HepG2 (cell line): ENCODE results near the gene INPP5K. TPM values are rescaled to one million over a fixed set of nuclear protein-coding genes. Genes with fewer than 3 reads are reported as not detected.

ENCODE experiments used
- CBX5 ChIP-seq: sonication (generic); formaldehyde crosslinking; IDR thresholded peaks from 2 replicates; pipeline ENCODE4 v1.4.0; 2020; ENCODE audit warnings: missing genetic modification reagents, borderline replicate concordance
- CEBPB ChIP-seq: IDR thresholded peaks from 2 replicates; pipeline ENCODE4 v1.6.1; 2011; ENCODE audit warnings: low read depth, low read length, improper control_type of control experiment, borderline replicate concordance
- ETV5 ChIP-seq: IDR thresholded peaks from 2 replicates; pipeline ENCODE4 v1.6.1; 2018; ENCODE audit warnings: missing biosample characterization, missing genetic modification reagents, inconsistent platforms, borderline replicate concordance
- GABPB1 ChIP-seq: IDR thresholded peaks from 2 replicates; pipeline ENCODE4 v1.6.1; 2016; ENCODE audit warnings: mild to moderate bottlenecking, missing genetic modification reagents, moderate library complexity, missing compliant biosample characterization
- GTF3A ChIP-seq: sonication (generic); formaldehyde crosslinking; conservative IDR thresholded peaks from 2 replicates; pipeline ENCODE4 v1.4.0; 2020; ENCODE audit warnings: mild to moderate bottlenecking, missing genetic modification reagents
- MATR3 ChIP-seq: sonication (generic); formaldehyde crosslinking; IDR thresholded peaks from 2 replicates; pipeline ENCODE4 v1.4.0; 2020; ENCODE audit warnings: missing genetic modification reagents
- NFE2 ChIP-seq: sonication (generic); formaldehyde crosslinking; IDR thresholded peaks from 2 replicates; pipeline ENCODE4 v1.4.0; 2020; ENCODE audit warnings: missing genetic modification reagents
- RFX5 ChIP-seq: IDR thresholded peaks from 2 replicates; pipeline ENCODE4 v1.6.1; 2011; ENCODE audit warnings: low read depth, low read length, improper control_type of control experiment
- SAFB2 ChIP-seq: sonication (generic); formaldehyde crosslinking; IDR thresholded peaks from 2 replicates; pipeline ENCODE4 v1.5.1; 2020; ENCODE audit warnings: missing genetic modification reagents, low read depth, mild to moderate bottlenecking, borderline replicate concordance
- TBX2 ChIP-seq: sonication (generic); formaldehyde crosslinking; IDR thresholded peaks from 2 replicates; pipeline ENCODE4 v1.5.0; 2020; ENCODE audit warnings: missing genetic modification reagents, mild to moderate bottlenecking, borderline replicate concordance
- THYN1 ChIP-seq: sonication (generic); formaldehyde crosslinking; IDR thresholded peaks from 2 replicates; pipeline ENCODE4 v1.8.1; 2023; ENCODE audit warnings: low read depth, mild to moderate bottlenecking, moderate library complexity, missing genetic modification reagents, borderline replicate concordance
- TP53 ChIP-seq: sonication (generic); formaldehyde crosslinking; conservative IDR thresholded peaks from 2 replicates; pipeline ENCODE4 v1.4.0; 2020; ENCODE audit warnings: missing genetic modification reagents
- XBP1 ChIP-seq: sonication (generic); formaldehyde crosslinking; IDR thresholded peaks from 2 replicates; pipeline ENCODE4 v1.5.0; 2020; ENCODE audit warnings: missing genetic modification reagents
- XRCC5 ChIP-seq: fragments of 200-400 bp; formaldehyde crosslinking; optimal IDR thresholded peaks from 2 replicates; pipeline ENCODE3; 2017; ENCODE audit warnings: mild to moderate bottlenecking, low read length
- ZFP82 ChIP-seq: sonication (generic); formaldehyde crosslinking; IDR thresholded peaks from 2 replicates; pipeline ENCODE4 v1.5.1; 2020; ENCODE audit warnings: mild to moderate bottlenecking, missing genetic modification reagents, borderline replicate concordance
- ZNF207 ChIP-seq: fragments of 450-650 bp; IDR thresholded peaks from 2 replicates; pipeline ENCODE4 v1.6.1; 2016; ENCODE audit warnings: antibody characterized with exemption, borderline replicate concordance
- ZNF367 ChIP-seq: sonication (generic); formaldehyde crosslinking; IDR thresholded peaks from 2 replicates; pipeline ENCODE4 v1.4.0; 2020; ENCODE audit warnings: missing genetic modification reagents, borderline replicate concordance
- polyA plus RNA-seq, 8 experiments: library from polyadenylated mRNA; depleted of rRNA in 3 of 8; stranded (reverse) in 7 of 8; unstranded in 1 of 8; fragments of >200 nt; fragmentation: Illumina TruSeq in 4 of 8; extraction: Trizol in 4 of 8; gene quantifications; 2 replicates each; pipeline versions ENCODE4 v1.2.1 to v1.2.3, GENCODE V29; 2011 to 2016; ENCODE audit warnings: low read depth in 4 of 8, missing spikeins in 1 of 8, mixed read lengths in 1 of 8; ENCODE audit not compliant: insufficient read depth in 1 of 8
- total RNA-seq, 5 experiments: library from RNA; depleted of rRNA; stranded (reverse); fragments of >200 nt; fragmentation: Illumina TruSeq; extraction: Trizol; gene quantifications; 2 replicates each; pipeline ENCODE4 v1.2.3, GENCODE V29; 2016; ENCODE audit warnings: low read depth in 1 of 5
- TF ChIP-seq, protein P1 (sequence below): sonication (generic); formaldehyde crosslinking; IDR thresholded peaks from 2 replicates; pipeline ENCODE4 v1.9.0; 2022; ENCODE audit warnings: low read depth, missing genetic modification reagents
- TF ChIP-seq, protein P2 (sequence below): IDR thresholded peaks from 2 replicates; pipeline ENCODE4 v1.6.1; 2018; ENCODE audit warnings: missing genetic modification reagents, mild to moderate bottlenecking, missing compliant biosample characterization
- TF ChIP-seq, protein P3 (sequence below): sonication (generic); formaldehyde crosslinking; IDR thresholded peaks from 2 replicates; pipeline ENCODE4 v1.4.0; 2020; ENCODE audit warnings: mild to moderate bottlenecking, missing genetic modification reagents
- TF ChIP-seq, protein P4 (sequence below): sonication (generic); formaldehyde crosslinking; IDR thresholded peaks from 2 replicates; pipeline ENCODE4 v1.4.0; 2020; ENCODE audit warnings: mild to moderate bottlenecking, missing genetic modification reagents
- TF ChIP-seq, protein P5 (sequence below): sonication (generic); formaldehyde crosslinking; IDR thresholded peaks from 2 replicates; pipeline ENCODE4 v1.8.0; 2022; ENCODE audit warnings: missing genetic modification reagents, low read depth, mild to moderate bottlenecking, borderline replicate concordance

INPP5K gene
- total and polyA plus RNA-seq, 2 of the 13 experiments (the other 11 are each of a cell fraction or from before 2014, with no cell fraction given) = 4.8 to 9.6 TPM

DNA sequence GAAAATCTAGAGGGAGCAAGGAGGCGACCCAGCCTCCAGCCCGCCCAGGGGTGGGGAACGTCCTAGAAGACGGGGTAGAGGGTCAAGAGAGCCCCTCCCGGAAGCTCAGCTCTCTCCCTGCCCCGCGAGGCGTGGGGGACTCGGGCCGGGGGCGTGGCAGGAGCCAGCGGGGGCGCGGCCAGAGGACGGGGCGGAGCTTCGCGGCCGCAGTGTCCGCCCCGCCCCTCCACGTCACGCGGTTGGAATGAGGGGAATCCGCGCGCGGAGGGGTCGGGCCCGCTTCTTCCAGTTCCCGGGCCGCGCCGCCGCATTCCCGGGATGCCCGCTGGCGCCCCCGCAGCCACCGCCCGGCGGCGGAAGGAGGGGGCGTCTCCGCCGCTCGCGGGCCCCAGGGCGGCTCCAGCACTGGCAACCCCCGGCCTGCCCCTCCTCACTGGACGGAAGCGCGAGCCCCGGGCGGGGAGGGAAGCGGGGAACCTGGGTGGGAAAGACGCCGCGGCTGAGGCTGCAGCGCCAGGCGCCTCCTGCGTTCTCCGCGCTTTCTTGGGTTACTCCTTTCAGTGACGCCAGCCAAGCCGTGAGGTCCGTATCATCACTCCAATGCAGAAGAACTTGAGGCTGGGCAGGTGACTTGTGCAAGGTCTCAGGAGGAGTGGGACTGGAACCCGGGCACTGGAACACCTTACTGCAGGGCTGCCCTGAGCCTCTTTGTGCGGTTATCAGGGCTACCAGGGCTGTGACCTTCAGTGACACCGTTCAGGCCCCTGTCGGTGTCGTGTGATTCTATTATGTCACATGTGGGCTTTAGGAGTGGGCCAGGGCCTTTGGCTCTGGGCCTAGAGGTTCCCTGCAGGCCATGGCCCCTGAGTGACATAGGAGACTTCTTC, 28.2 kb downstream of the INPP5K start (continued):
- TF ChIP-seq, protein P1, sequence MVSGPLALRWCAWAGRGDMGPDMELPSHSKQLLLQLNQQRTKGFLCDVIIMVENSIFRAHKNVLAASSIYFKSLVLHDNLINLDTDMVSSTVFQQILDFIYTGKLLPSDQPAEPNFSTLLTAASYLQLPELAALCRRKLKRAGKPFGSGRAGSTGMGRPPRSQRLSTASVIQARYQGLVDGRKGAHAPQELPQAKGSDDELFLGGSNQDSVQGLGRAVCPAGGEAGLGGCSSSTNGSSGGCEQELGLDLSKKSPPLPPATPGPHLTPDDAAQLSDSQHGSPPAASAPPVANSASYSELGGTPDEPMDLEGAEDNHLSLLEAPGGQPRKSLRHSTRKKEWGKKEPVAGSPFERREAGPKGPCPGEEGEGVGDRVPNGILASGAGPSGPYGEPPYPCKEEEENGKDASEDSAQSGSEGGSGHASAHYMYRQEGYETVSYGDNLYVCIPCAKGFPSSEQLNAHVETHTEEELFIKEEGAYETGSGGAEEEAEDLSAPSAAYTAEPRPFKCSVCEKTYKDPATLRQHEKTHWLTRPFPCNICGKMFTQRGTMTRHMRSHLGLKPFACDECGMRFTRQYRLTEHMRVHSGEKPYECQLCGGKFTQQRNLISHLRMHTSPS (CRISPR knock-in tag) = no peak; the same call in 1 of the 2 replicates
- TF ChIP-seq ZNF367 (no peak), THYN1 (CRISPR knock-in tag) (no peak), GABPB1 (CRISPR knock-in tag) (peak; percentile 71; the same call in 1 of the 2 replicates), TBX2 (CRISPR knock-in tag) (peak; percentile 73), CEBPB (no peak), XRCC5 (no peak), ZFP82 (CRISPR knock-in tag) (peak; percentile 8; the same call in 1 of the 2 replicates), TP53 (CRISPR knock-in tag) (no peak), SAFB2 (CRISPR knock-in tag) (no peak; the same call in 1 of the 2 replicates), ETV5 (CRISPR knock-in tag) (peak; percentile 18; the same call in 1 of the 2 replicates), CBX5 (CRISPR knock-in tag) (no peak), ZNF207 (no peak), GTF3A (CRISPR knock-in tag) (no peak), RFX5 (no peak), XBP1 (no peak), MATR3 (no peak), NFE2 (CRISPR knock-in tag) (no peak)
- TF ChIP-seq, protein P2, sequence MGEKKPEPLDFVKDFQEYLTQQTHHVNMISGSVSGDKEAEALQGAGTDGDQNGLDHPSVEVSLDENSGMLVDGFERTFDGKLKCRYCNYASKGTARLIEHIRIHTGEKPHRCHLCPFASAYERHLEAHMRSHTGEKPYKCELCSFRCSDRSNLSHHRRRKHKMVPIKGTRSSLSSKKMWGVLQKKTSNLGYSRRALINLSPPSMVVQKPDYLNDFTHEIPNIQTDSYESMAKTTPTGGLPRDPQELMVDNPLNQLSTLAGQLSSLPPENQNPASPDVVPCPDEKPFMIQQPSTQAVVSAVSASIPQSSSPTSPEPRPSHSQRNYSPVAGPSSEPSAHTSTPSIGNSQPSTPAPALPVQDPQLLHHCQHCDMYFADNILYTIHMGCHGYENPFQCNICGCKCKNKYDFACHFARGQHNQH (CRISPR knock-in tag) = no peak
- TF ChIP-seq, protein P3, sequence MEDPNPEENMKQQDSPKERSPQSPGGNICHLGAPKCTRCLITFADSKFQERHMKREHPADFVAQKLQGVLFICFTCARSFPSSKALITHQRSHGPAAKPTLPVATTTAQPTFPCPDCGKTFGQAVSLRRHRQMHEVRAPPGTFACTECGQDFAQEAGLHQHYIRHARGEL (CRISPR knock-in tag) = no peak
- TF ChIP-seq, protein P4, sequence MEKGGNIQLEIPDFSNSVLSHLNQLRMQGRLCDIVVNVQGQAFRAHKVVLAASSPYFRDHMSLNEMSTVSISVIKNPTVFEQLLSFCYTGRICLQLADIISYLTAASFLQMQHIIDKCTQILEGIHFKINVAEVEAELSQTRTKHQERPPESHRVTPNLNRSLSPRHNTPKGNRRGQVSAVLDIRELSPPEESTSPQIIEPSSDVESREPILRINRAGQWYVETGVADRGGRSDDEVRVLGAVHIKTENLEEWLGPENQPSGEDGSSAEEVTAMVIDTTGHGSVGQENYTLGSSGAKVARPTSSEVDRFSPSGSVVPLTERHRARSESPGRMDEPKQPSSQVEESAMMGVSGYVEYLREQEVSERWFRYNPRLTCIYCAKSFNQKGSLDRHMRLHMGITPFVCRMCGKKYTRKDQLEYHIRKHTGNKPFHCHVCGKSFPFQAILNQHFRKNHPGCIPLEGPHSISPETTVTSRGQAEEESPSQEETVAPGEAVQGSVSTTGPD (CRISPR knock-in tag) = no peak
- TF ChIP-seq, protein P5, sequence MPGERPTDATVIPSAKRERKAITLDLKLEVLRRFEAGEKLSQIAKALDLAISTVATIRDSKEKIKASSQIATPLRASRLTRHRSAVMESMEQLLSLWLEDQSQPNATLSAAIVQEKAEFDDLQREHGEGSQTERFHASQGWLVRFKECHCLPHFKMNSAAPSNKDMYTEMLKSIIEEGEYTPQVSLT (CRISPR knock-in tag) = no peak
